ENCODE measurements around the gene TENM3.

The TENM3 gene

DNA sequence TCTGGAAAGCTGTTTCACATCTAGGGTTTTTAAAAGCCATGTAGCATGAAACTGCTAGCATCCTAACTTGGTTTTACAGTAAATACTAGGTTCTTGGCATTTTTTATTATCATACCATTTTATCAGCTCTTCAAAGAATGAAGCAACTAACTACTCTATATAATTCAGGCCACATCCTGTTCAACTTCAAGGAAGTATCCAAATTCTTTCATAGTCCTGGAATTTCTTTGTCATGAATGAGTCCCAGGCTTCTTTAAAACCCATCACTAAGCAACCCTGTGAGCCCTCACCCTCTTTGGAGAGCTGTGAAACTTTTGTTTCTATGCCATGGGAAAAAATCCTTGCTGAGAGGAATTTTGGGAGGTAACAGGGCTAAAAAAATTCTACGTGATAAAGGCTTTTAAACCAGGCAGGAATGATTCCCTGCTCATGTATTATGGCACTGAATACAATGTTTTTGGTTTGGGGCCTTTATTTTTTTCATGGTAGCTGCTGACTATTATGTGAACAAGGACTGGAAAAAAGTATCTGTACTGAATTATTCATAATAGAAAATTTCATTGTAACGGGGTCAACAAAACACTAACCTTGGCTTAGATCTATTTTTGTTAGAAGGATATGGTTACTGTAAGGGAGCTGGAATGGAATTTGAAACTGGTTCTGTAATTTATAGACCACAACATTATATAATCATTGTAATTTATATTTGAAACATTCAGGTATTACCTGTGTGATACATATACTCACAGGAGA, 509.1 kb downstream of the TENM3 start:
- peak; percentile 62 to 83 for DNase-seq (ENCODE audit: low read depth in 2 of 2)
- no peak overlapping the region for H3K4me3 ChIP-seq (replicated peaks in 1 of 2; ENCODE audit: low read depth in 2 of 2, low read length in 2 of 2)
- TF ChIP-seq, protein P1, sequence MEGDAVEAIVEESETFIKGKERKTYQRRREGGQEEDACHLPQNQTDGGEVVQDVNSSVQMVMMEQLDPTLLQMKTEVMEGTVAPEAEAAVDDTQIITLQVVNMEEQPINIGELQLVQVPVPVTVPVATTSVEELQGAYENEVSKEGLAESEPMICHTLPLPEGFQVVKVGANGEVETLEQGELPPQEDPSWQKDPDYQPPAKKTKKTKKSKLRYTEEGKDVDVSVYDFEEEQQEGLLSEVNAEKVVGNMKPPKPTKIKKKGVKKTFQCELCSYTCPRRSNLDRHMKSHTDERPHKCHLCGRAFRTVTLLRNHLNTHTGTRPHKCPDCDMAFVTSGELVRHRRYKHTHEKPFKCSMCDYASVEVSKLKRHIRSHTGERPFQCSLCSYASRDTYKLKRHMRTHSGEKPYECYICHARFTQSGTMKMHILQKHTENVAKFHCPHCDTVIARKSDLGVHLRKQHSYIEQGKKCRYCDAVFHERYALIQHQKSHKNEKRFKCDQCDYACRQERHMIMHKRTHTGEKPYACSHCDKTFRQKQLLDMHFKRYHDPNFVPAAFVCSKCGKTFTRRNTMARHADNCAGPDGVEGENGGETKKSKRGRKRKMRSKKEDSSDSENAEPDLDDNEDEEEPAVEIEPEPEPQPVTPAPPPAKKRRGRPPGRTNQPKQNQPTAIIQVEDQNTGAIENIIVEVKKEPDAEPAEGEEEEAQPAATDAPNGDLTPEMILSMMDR (IDR thresholded peaks at IDR 0.05; ENCODE audit: low read depth, low read length), result no peak

DNA sequence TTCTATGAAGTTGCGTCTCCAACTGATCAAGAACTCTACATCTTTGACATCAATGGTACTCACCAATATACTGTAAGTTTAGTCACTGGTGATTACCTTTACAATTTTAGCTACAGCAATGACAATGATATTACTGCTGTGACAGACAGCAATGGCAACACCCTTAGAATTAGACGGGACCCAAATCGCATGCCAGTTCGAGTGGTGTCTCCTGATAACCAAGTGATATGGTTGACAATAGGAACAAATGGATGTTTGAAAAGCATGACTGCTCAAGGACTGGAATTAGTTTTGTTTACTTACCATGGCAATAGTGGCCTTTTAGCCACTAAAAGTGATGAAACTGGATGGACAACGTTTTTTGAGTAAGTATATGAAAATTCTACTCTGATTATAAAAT, 511.7 kb downstream of the TENM3 start:
- no peak overlapping the region for H3K4me3 ChIP-seq (replicated peaks in 1 of 2; ENCODE audit: low read depth in 2 of 2, low read length in 2 of 2)
- DNase-seq (ENCODE audit: low read depth in 2 of 2), result no peak
- TF ChIP-seq, protein P1 (IDR thresholded peaks at IDR 0.05; ENCODE audit: low read depth, low read length), result no peak

DNA sequence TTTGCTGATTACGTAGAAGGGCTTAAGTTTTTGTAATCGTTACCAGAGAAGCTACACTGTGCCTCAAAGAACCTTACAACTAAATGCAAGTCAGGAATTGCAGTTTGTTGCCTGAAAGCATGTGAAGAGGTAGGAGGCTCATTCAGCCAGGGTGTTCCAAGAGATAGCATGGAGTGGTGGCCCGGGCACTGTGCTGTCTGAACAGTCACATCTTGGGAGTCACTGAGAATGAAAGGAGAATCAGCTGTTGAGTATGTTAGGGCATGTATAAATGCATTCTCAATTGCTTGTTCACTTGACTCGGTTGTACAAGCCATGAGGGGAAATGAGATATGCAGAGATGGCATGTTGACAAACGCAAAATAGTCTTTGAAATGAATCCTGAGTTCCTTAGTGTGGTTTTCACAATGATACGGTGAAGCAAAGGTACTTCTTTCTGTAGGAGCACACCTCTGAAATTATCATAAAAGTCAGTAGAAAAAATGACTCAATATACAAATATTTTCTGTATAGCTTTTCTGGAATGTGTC, 513.0 kb downstream of the TENM3 start:
- H3K4me3 ChIP-seq (replicated peaks in 1 of 2; ENCODE audit: low read depth in 2 of 2, low read length in 2 of 2), result no peak overlapping the region
- TF ChIP-seq, protein P1 (IDR thresholded peaks at IDR 0.05; ENCODE audit: low read depth, low read length), result no peak
- DNase-seq (ENCODE audit: low read depth in 2 of 2), result no peak

DNA sequence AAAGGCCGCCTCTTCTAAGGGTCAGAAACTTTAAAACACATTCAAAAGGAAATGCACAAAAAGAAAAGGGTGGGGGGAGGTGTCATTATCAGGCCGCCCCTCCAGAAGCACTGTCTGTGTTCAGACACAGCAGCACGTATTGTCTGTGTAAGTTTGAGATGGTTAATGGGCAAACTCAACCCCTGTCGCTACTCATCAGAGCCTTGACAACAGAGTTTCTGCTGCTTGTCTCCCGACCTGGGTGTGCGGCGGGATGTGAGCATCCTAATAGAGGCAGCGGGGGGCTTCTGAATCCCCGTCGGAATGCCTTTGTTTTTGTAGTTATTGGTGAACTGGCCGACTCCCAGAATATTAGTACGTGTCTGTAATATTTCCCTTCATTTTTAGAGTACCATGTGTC, 515.1 kb downstream of the TENM3 start:
- DNase-seq (ENCODE audit: low read depth in 2 of 2), result no peak
- TF ChIP-seq, protein P1 (IDR thresholded peaks at IDR 0.05; ENCODE audit: low read depth, low read length), result no peak

DNA sequence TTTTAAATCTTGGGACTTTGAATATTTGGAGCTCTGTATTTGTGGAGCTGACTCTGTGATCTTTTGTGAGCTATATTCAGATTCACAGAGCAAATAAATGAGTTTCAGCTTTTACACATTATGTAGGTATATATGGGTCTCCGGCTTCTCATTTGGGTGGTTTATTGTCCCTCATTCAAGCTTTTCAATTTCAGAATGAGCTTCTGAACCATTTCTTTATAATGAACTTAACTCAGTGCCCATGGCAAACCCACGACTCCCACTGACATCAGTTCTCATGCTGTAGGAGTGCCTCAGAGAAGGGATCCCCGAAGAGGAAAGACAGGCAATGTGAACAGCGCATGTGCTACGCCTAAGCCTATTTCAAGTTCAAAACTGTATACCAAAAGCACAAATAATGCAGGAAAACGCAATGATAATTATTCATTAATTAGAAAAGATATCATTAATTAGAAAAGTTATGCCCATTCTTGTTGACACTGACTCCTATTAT, 517.4 kb downstream of the TENM3 start:
- no peak overlapping the region for H3K4me3 ChIP-seq (replicated peaks in 1 of 2; ENCODE audit: low read depth in 2 of 2, low read length in 2 of 2)
- TF ChIP-seq, protein P1 (IDR thresholded peaks at IDR 0.05; ENCODE audit: low read depth, low read length), result no peak
- no peak for DNase-seq (ENCODE audit: low read depth in 2 of 2)

More for the DNA sequence above, 515.1 kb downstream of the TENM3 start:
- no peak overlapping the region for H3K4me3 ChIP-seq (replicated peaks in 1 of 2; ENCODE audit: low read depth in 2 of 2, low read length in 2 of 2)

DNA sequence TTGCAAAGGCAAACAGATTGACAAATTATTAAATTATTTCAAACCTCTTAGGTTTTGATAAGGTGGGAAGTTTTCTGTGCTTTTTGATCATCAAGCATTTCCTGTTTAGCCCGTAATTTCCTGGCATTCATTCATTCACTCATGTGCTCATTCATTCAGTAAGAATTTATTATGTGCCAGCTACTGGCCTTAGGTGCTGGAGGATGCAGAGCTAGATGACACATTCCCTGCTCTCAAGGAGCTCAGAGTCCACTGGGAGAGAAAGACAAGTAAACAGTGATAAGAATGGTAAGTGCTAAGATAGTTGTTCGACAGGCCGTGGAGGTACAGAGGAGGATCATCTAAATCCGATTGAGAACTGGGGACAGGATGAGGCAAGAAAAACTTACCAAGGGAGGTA, 520.9 kb downstream of the TENM3 start:
- TF ChIP-seq, protein P1 (IDR thresholded peaks at IDR 0.05; ENCODE audit: low read depth, low read length), result no peak
- DNase-seq (ENCODE audit: low read depth in 2 of 2), result peak in 1 of 2 donors; percentile 7
- H3K4me3 ChIP-seq (replicated peaks in 1 of 2; ENCODE audit: low read depth in 2 of 2, low read length in 2 of 2), result no peak overlapping the region
